B cell (primary cell): ENCODE data around the gene DQX1. TPM values are rescaled to one million over a fixed set of nuclear protein-coding genes. Genes with fewer than 3 reads are reported as not detected.
A peak's percentile ranks its signal among the peaks of the same experiment; 100 is the strongest.

Experiments
- ATAC-seq: fragments of 200-7000 bp; cut with Tn5 transposase; one replicate; pipeline ENCODE4 v1.10.0; 2021; ENCODE audit warnings: low read depth, mild to moderate bottlenecking, moderate number of reproducible peaks, moderate library complexity
- CTCF ChIA-PET: fragments of 350-600 bp; sonication (Branson Sonifier 250); formaldehyde crosslinking; loops from one replicate; lab custom pipeline; 2021; ENCODE audit warnings: antibody characterized with exemption, inconsistent platforms; lab: Charles Lee
- POLR2A ChIA-PET: fragments of 350-600 bp; sonication (Branson Sonifier 250); formaldehyde crosslinking; loops from one replicate; lab custom pipeline; 2021; ENCODE audit warnings: antibody characterized with exemption; lab: Charles Lee
- DNase-seq: peaks from one replicate; pipeline ENCODE4 v3.0.0; 2013
- H2AFZ ChIP-seq: 2 replicates; pipeline ENCODE4 v1.6.1; 2012; ENCODE audit warnings: mild to moderate bottlenecking, low read depth, low read length; ENCODE audit not compliant: insufficient read depth, poor library complexity, severe bottlenecking
- H3K27ac ChIP-seq, 2 donors: 1 replicate in 1 of 2; 2 replicates in 1 of 2; pipeline ENCODE4 v1.5.1; 2012 to 2013; ENCODE audit warnings: low read length in 2 of 2, mild to moderate bottlenecking in 2 of 2, moderate library complexity in 1 of 2
- H3K27me3 ChIP-seq, 4 experiments: fragments of 200-600 bp in 1 of 4; sonication (generic) in 1 of 4; replicated peaks in 1 of 4; 1 replicate in 2 of 4; 2 replicates in 2 of 4; pipeline versions ENCODE4 v1.6.1 to v1.7.0; 2013 to 2016; ENCODE audit warnings: low read length in 3 of 4, mild to moderate bottlenecking in 2 of 4, mixed read lengths in 1 of 4, moderate library complexity in 1 of 4; ENCODE audit not compliant: insufficient read depth in 4 of 4, control insufficient read depth in 3 of 4; ENCODE audit errors: control extremely low read depth in 1 of 4
- H3K36me3 ChIP-seq, 2 experiments: replicated peaks in 1 of 2; 1 replicate in 1 of 2; 2 replicates in 1 of 2; pipeline versions ENCODE4 v1.6.1 to v1.7.1; 2013; ENCODE audit warnings: low read length in 1 of 2; ENCODE audit not compliant: insufficient read depth in 2 of 2, control insufficient read depth in 1 of 2; ENCODE audit errors: control extremely low read depth in 1 of 2, extremely low read depth in 1 of 2
- H3K4me1 ChIP-seq, 2 donors: fragments of 200-600 bp in 1 of 2; sonication (generic) in 1 of 2; 1 replicate in 1 of 2; 2 replicates in 1 of 2; pipeline versions ENCODE4 v1.5.1 to v1.6.1; 2013 to 2017; ENCODE audit warnings: low read length in 2 of 2; ENCODE audit not compliant: control insufficient read depth in 2 of 2, insufficient read depth in 2 of 2
- H3K4me2 ChIP-seq: replicated peaks from 2 replicates; pipeline ENCODE3; 2012; ENCODE audit warnings: mild to moderate bottlenecking, low read depth, low read length; ENCODE audit not compliant: poor library complexity, severe bottlenecking
- H3K4me3 ChIP-seq, 5 experiments: fragments of 200-600 bp in 1 of 5; sonication (generic) in 1 of 5; 1 replicate in 3 of 5; 2 replicates in 2 of 5; pipeline versions ENCODE4 v1.5.1 to v1.7.0; 2011 to 2016; ENCODE audit warnings: low read length in 4 of 5, mild to moderate bottlenecking in 4 of 5, low read depth in 2 of 5, control low read depth in 1 of 5, moderate library complexity in 1 of 5; ENCODE audit not compliant: insufficient read depth in 1 of 5; ENCODE audit errors: control extremely low read depth in 1 of 5, extremely low read depth in 1 of 5
- H3K79me2 ChIP-seq: fragments of 200-600 bp; sonication (generic); one replicate; pipeline ENCODE4 v1.6.0; 2016; ENCODE audit warnings: low read length; ENCODE audit not compliant: control insufficient read depth, insufficient read depth
- H3K9ac ChIP-seq: fragments of 200-600 bp; sonication (generic); 2 replicates; pipeline ENCODE4 v1.6.1; 2017; ENCODE audit warnings: mild to moderate bottlenecking, low read length, moderate library complexity
- H3K9me3 ChIP-seq, 3 donors: one replicate each; pipeline versions ENCODE4 v1.6.1 to v1.7.1; 2013; ENCODE audit warnings: low read length in 2 of 3; ENCODE audit not compliant: control insufficient read depth in 2 of 3, insufficient read depth in 1 of 3; ENCODE audit errors: control extremely low read depth in 1 of 3
- H4K20me1 ChIP-seq: 2 replicates; pipeline ENCODE4 v1.6.0; 2012; ENCODE audit warnings: mild to moderate bottlenecking, low read length; ENCODE audit not compliant: insufficient read depth, control insufficient read depth, poor library complexity, severe bottlenecking
- H3K27ac Mint-ChIP-seq: one replicate; pipeline ENCODE4 v1.8.0; 2021; ENCODE audit warnings: mixed read lengths
- H3K27me3 Mint-ChIP-seq: one replicate; pipeline ENCODE4 v1.8.0; 2021; ENCODE audit warnings: mixed read lengths
- H3K4me1 Mint-ChIP-seq: one replicate; pipeline ENCODE4 v1.8.0; 2021; ENCODE audit warnings: mixed read lengths
- H3K4me3 Mint-ChIP-seq: one replicate; pipeline ENCODE4 v1.8.0; 2021; ENCODE audit warnings: mixed read lengths
- H3K9me3 Mint-ChIP-seq: one replicate; pipeline ENCODE4 v1.8.0; 2022; ENCODE audit warnings: mixed read lengths; ENCODE audit not compliant: insufficient read depth
- EZH2 ChIP-seq: IDR thresholded peaks from 2 replicates; pipeline ENCODE4 v1.6.1; 2012; ENCODE audit warnings: borderline replicate concordance, low read depth, mild to moderate bottlenecking, moderate library complexity, low read length; ENCODE audit not compliant: insufficient read depth, poor library complexity, severe bottlenecking
- WGBS: methylation state at CpG from one replicate; pipeline ENCODE4 v1.1.5; 2013; ENCODE audit warnings: missing lambda C conversion rate; ENCODE audit not compliant: insufficient coverage; 5-methylcytosine and 5-hydroxymethylcytosine counted together
- intact Hi-C: fragments of 100-400 bp; cut with micrococcal nuclease; formaldehyde crosslinking; loops from one replicate; pipeline ENCODE4 v1.10.0; 2022
- polyA plus RNA-seq: library from polyadenylated mRNA; depleted of rRNA; stranded (reverse); fragments of >200 nt; gene quantifications from 2 replicates; pipeline ENCODE4 v1.2.3, GENCODE V29; 2012
- total RNA-seq, 2 donors: library from RNA; stranded (reverse); fragments of 120-200 nt in 1 of 2; gene quantifications; 1 replicate in 1 of 2; 2 replicates in 1 of 2; pipeline versions ENCODE4 v1.2.3 to v1.2.4, GENCODE V29; 2013 to 2022
- TF ChIP-seq, protein P1 (sequence below): fragments of 200-600 bp; IDR thresholded peaks from one replicate; pipeline ENCODE4 v1.8.0; 2022; ENCODE audit warnings: antibody characterized with exemption, mild to moderate bottlenecking

DQX1 gene
- total and polyA plus RNA-seq, 2 donors (not counting 1 experiment from before 2014, with no cell fraction given), result 0.46 to 0.57 TPM

DNA sequence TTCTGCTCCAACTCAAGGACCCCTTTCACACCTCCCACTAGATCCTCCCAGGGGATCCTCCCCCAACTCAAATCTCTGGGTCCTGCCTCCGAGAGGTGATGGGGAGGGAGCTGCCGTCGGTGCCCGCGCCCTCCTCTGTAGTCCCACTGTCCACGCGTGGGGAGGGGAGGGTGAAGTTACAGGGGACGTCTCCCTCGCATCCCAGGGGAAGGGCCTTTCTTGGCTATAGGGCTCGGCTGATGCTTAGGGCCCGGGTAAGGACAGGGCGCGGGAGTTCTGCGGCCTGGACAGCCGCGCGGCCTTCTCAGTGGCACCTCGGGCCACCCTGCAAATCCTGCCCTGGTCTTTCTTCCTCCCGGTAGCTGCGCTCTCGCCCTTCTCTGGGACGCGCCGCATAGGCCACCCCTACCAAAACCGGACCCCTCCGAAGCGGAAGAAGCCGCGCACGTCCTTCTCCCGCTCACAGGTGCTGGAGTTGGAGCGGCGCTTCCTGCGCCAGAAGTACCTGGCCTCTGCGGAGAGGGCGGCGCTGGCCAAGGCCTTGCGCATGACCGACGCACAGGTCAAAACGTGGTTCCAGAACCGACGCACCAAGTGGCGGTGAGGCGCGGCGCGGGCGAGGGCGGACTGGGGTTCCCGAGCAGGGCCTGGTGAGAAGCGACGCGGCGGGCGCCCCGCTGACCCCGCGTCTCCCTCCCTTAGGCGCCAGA is 10.6 kb downstream of the DQX1 start:
- CTCF ChIA-PET, result interaction anchor here (1.6 kb wide), 1 partner anchor 72 kb away, joined by 4 read pairs; no protein-coding TSS in a partner anchor
- H3K27ac ChIP-seq, result no peak overlapping the region
- POLR2A ChIA-PET, result interaction anchor here (0.9 to 1.7 kb wide), 4 partner anchors 11 to 53 kb away, joined by 3 to 7 read pairs (median 4); partner anchors contain the start of genes AUP1, HTRA2 and LBX2
- H3K36me3 ChIP-seq, result no peaks in the 10 kb centered on the region
- peak overlapping the region; percentile 71 for H2AFZ ChIP-seq
- Mint-ChIP-seq H3K27me3 (peaks cover 68% of the 10 kb centered on the region), H3K27ac (peak overlapping the region; percentile 26), H3K4me1 (peaks cover 28% of the 10 kb centered on the region), H3K9me3 (no peaks in the 10 kb centered on the region), H3K4me3 (peak overlapping the region; percentile 82)
- no peaks in the 10 kb centered on the region for H3K79me2 ChIP-seq
- H3K27me3 ChIP-seq, result peaks cover 2 to 94% (median 69%) of the 10 kb centered on the region in 4 experiments
- peak overlapping the region; percentile 96 for H3K4me2 ChIP-seq
- intact Hi-C loops, result no loop called here
- peaks cover 6% of the 10 kb centered on the region for H4K20me1 ChIP-seq
- peak; percentile 22 for ATAC-seq
- H3K4me1 ChIP-seq, result peaks cover 36 to 50% of the 10 kb centered on the region in 2 donors
- peak overlapping the region in 4 of 5 experiments; percentile 15 to 68 (median 54) for H3K4me3 ChIP-seq
- TF ChIP-seq, protein P1, sequence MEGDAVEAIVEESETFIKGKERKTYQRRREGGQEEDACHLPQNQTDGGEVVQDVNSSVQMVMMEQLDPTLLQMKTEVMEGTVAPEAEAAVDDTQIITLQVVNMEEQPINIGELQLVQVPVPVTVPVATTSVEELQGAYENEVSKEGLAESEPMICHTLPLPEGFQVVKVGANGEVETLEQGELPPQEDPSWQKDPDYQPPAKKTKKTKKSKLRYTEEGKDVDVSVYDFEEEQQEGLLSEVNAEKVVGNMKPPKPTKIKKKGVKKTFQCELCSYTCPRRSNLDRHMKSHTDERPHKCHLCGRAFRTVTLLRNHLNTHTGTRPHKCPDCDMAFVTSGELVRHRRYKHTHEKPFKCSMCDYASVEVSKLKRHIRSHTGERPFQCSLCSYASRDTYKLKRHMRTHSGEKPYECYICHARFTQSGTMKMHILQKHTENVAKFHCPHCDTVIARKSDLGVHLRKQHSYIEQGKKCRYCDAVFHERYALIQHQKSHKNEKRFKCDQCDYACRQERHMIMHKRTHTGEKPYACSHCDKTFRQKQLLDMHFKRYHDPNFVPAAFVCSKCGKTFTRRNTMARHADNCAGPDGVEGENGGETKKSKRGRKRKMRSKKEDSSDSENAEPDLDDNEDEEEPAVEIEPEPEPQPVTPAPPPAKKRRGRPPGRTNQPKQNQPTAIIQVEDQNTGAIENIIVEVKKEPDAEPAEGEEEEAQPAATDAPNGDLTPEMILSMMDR, result no peak
- TF ChIP-seq EZH2, result peak; percentile 56
- DNase-seq, result peak; percentile 66
- WGBS, result 5% methylated on average over 60 of the region's 60 CpGs
- peak overlapping the region; percentile 67 for H3K9ac ChIP-seq
- H3K9me3 ChIP-seq, result peaks cover 0 to 31% (median 1%) of the 10 kb centered on the region in 3 donors
